DND-41 (cell line): ENCODE measurements around the gene TMEM217.

ENCODE experiments used
- ATAC-seq: fragments of 200-7000 bp; cut with Tn5 transposase; 3 replicates; pipeline ENCODE4 v1.9.1; 2021; ENCODE audit warnings: low read depth; ENCODE audit not compliant: insufficient read depth
- DNase-seq: peaks from one replicate; pipeline ENCODE4 v3.0.0-alpha.2; 2020
- H2AFZ ChIP-seq: 2 replicates; pipeline ENCODE4 v1.6.0; 2012; ENCODE audit warnings: low read depth, low read length
- H3K27ac ChIP-seq: 2 replicates; pipeline ENCODE4 v1.5.1; 2012; ENCODE audit warnings: low read length, inconsistent platforms
- H3K27me3 ChIP-seq: fragments of 200-600 bp; sonication (generic); 2 replicates; pipeline ENCODE4 v1.6.0; 2012; ENCODE audit warnings: low read length, mild to moderate bottlenecking, inconsistent platforms; ENCODE audit not compliant: insufficient read depth, poor library complexity
- H3K36me3 ChIP-seq: 2 replicates; pipeline ENCODE4 v1.5.1; 2012; ENCODE audit warnings: low read length, inconsistent platforms; ENCODE audit not compliant: insufficient read depth
- H3K4me1 ChIP-seq: 2 replicates; pipeline ENCODE4 v1.5.1; 2012; ENCODE audit warnings: mild to moderate bottlenecking, low read length; ENCODE audit not compliant: insufficient read depth
- H3K4me2 ChIP-seq: 2 replicates; pipeline ENCODE4 v1.6.0; 2012; ENCODE audit warnings: mild to moderate bottlenecking, moderate library complexity, low read length, inconsistent platforms; ENCODE audit not compliant: insufficient read depth
- H3K4me3 ChIP-seq, 2 experiments: fragments of 200-600 bp in 1 of 2; shearing (Covaris generic) in 1 of 2; 2 replicates each; pipeline ENCODE4 v1.5.1; 2012 to 2016; ENCODE audit warnings: inconsistent platforms in 2 of 2, low read length in 2 of 2, mild to moderate bottlenecking in 2 of 2, low read depth in 1 of 2, moderate library complexity in 1 of 2
- H3K79me2 ChIP-seq: 2 replicates; pipeline ENCODE4 v1.6.0; 2012; ENCODE audit warnings: low read length, inconsistent platforms; ENCODE audit not compliant: insufficient read depth
- H3K9ac ChIP-seq: 2 replicates; pipeline ENCODE4 v1.6.0; 2012; ENCODE audit warnings: low read depth, mild to moderate bottlenecking, inconsistent platforms, low read length, moderate library complexity
- H3K9me3 ChIP-seq: 2 replicates; pipeline ENCODE4 v1.5.1; 2012; ENCODE audit warnings: low read length, moderate library complexity, mild to moderate bottlenecking, inconsistent platforms; ENCODE audit not compliant: insufficient read depth, severe bottlenecking
- H4K20me1 ChIP-seq: 2 replicates; pipeline ENCODE4 v1.6.0; 2012; ENCODE audit warnings: low read length; ENCODE audit not compliant: insufficient read depth
- EZH2 ChIP-seq: IDR thresholded peaks from 3 replicates; pipeline ENCODE4 v1.6.1; 2012; ENCODE audit warnings: borderline replicate concordance, low read depth, mild to moderate bottlenecking, moderate library complexity, low read length, inconsistent platforms; ENCODE audit not compliant: severe bottlenecking
- TF ChIP-seq, protein P1 (sequence below): IDR thresholded peaks from 2 replicates; pipeline ENCODE4 v1.5.1; 2012; ENCODE audit warnings: borderline replicate concordance, low read length, moderate library complexity, mild to moderate bottlenecking; ENCODE audit not compliant: poor library complexity, severe bottlenecking; ENCODE audit errors: extremely low read depth

TMEM217 gene

DNA sequence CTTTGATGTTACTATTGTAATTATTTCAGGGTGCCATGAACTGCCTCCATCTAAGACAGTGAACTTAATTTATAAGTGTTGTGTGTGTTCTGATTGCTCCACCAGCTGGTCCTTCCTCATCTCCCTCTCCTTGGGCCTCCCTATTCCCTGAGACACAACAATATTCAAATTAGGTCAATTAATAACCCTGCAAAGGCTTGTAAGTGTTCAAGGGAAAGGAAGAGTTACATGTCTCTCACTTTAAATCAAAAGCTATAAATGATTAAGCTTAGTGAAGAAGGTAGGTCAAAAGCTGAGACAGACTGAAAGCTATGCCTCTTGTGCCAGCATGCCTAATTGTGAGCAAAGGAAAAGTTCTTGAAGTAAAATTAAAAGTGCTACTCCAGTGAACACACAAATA, 35.5 kb upstream of the TMEM217 start:
- Histone ChIP-seq H3K9me3 (no peaks in the 10 kb centered on the region), H3K9ac (no peak overlapping the region)
- no peak for ATAC-seq

DNA sequence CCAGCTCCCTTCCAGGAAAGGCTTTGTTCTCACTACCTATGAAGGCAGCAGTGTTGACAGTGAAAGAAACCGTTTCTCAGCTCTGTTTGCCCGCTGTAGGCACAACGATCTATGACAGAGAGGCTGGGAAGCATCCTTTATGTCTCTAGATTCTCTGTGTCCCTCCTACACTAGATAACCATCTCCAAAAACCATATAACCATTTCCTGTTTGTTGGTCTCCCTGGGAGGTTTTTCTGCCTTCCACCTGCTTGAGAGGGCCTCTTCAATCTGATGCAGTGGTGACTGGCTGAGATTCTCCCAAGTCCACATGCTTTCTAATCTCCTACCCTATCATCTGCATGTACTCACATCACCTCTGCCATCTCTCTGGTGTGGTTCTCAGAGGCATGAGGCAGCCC, 32.0 kb upstream of the TMEM217 start:
- TF ChIP-seq, protein P1, sequence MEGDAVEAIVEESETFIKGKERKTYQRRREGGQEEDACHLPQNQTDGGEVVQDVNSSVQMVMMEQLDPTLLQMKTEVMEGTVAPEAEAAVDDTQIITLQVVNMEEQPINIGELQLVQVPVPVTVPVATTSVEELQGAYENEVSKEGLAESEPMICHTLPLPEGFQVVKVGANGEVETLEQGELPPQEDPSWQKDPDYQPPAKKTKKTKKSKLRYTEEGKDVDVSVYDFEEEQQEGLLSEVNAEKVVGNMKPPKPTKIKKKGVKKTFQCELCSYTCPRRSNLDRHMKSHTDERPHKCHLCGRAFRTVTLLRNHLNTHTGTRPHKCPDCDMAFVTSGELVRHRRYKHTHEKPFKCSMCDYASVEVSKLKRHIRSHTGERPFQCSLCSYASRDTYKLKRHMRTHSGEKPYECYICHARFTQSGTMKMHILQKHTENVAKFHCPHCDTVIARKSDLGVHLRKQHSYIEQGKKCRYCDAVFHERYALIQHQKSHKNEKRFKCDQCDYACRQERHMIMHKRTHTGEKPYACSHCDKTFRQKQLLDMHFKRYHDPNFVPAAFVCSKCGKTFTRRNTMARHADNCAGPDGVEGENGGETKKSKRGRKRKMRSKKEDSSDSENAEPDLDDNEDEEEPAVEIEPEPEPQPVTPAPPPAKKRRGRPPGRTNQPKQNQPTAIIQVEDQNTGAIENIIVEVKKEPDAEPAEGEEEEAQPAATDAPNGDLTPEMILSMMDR: no peak
- no peak for TF ChIP-seq EZH2
- H3K9ac ChIP-seq: peak overlapping the region; percentile 68
- peak; percentile 89 for ATAC-seq
- peaks cover 26% of the 10 kb centered on the region for H3K79me2 ChIP-seq
- peaks cover 66% of the 10 kb centered on the region for H3K36me3 ChIP-seq
- H4K20me1 ChIP-seq: no peaks in the 10 kb centered on the region
- H3K4me1 ChIP-seq: peaks cover 62% of the 10 kb centered on the region
- H3K27ac ChIP-seq: peak overlapping the region; percentile 98
- DNase-seq: peak; percentile 92
- H3K9me3 ChIP-seq: no peaks in the 10 kb centered on the region
- peak overlapping the region; percentile 52 for H3K4me2 ChIP-seq
- H2AFZ ChIP-seq: peak overlapping the region; percentile 28; the same call in 1 of the 2 replicates
- H3K27me3 ChIP-seq: no peaks in the 10 kb centered on the region
- peak overlapping the region in 1 of 2 experiments; percentile 24; a peak in 1 of 4 replicates for H3K4me3 ChIP-seq

More for the DNA sequence above, 35.5 kb upstream of the TMEM217 start:
- DNase-seq: no peak
- Histone ChIP-seq H3K36me3 (peaks cover 70% of the 10 kb centered on the region), H3K79me2 (peaks cover 13% of the 10 kb centered on the region), H3K4me3 (no peak overlapping the region), H4K20me1 (no peaks in the 10 kb centered on the region), H2AFZ (no peak overlapping the region), H3K27ac (peak overlapping the region; percentile 4; the same call in 1 of the 2 replicates), H3K27me3 (no peaks in the 10 kb centered on the region), H3K4me2 (no peak overlapping the region), H3K4me1 (peaks cover 44% of the 10 kb centered on the region)
- TF ChIP-seq, protein P1: no peak
- TF ChIP-seq EZH2: no peak

DNA sequence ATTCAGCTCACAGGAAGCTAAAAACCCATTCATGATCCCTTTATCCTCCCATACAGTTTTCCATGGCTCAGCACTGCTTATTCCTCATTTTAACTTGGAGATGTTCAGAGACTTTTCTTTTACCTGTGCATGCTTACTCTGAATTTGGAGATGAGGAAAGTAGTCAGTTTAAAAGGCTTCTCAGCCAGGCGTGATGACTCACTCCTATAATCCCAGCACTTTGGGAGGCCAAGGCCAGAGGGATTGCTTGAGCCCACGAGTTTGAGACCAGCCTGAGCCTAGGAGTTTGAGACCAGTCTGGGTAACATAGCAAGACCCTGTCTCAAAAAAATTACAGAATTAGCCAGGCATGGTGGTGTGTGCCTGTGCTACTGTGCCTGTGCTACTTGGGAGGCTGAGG, 30.3 kb upstream of the TMEM217 start:
- no peak for TF ChIP-seq EZH2
- TF ChIP-seq, protein P1: no peak
- DNase-seq (no peak), ATAC-seq (no peak)
- Histone ChIP-seq H3K79me2 (peaks cover 36% of the 10 kb centered on the region), H3K9me3 (no peaks in the 10 kb centered on the region), H2AFZ (no peak overlapping the region), H3K36me3 (peaks cover 66% of the 10 kb centered on the region), H4K20me1 (no peaks in the 10 kb centered on the region), H3K4me2 (peak overlapping the region; percentile 6; the same call in 1 of the 2 replicates), H3K9ac (peak overlapping the region; percentile 68), H3K4me3 (no peak overlapping the region), H3K4me1 (peaks cover 72% of the 10 kb centered on the region), H3K27me3 (no peaks in the 10 kb centered on the region), H3K27ac (peak overlapping the region; percentile 98)
